GM19193 (cell line): ENCODE measurements around the gene UMAD1.

Experiments
- POLR2A ChIP-seq: IDR thresholded peaks from 4 replicates; pipeline ENCODE4 v1.6.1; 2011; ENCODE audit not compliant: insufficient read depth, insufficient read length; ENCODE audit errors: extremely low read depth

UMAD1 gene

DNA sequence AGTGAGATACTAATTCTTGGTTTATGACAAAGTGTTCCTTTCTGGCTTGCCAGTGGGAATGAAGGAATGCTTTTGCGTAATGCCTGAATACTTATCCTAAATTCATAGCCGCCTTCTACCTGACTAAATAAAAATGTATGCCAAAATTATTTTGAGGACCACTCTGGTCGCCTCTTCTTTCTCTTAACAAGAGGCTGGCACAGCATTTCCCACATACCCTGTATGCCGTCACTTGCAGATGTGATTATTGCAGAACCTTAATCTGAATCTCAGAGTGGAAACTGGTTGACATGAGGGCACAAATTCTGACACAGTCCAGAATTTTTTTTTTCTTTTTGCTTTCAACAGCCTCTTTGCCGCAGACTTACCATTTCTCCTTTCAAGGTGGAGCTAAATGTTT, 203.4 kb downstream of the UMAD1 start:
- TF ChIP-seq POLR2A = no peak

DNA sequence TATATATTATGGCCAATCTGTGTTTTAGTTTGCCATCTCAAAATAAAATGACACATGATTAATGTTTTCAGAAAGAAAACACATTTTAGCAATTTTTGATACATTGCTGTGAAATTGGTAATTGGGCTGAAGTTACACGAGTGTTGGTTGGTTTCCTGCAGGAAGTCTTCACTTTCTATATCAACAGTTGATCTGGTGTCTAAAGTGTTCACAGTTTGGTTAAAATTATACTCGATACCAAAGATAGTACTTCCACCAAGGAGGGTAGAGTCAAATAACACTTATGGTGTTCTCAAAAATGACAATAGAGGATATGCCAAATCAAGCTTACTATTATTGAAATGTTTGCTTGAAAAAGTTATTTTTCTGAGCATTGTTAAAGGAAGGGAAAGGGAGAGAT, 207.7 kb downstream of the UMAD1 start:
- no peak for TF ChIP-seq POLR2A

DNA sequence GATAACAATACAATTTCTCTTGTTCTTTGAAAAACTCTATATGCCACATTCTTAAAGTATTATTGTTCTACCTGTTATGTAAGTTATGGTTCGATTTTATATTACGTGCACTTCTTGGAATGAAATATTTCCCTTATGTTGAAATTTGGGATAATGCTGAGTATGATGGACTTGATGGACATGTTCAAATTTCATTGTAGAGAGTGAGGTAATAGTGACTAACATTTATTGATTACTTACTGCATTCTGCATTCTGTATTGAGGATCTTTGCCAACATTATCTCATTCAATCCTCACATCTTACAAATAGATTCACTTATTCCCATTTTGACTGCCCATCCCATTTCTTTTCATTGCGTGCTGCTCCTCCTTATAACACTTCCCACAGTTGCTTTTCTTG, 208.3 kb downstream of the UMAD1 start:
- no peak for TF ChIP-seq POLR2A

DNA sequence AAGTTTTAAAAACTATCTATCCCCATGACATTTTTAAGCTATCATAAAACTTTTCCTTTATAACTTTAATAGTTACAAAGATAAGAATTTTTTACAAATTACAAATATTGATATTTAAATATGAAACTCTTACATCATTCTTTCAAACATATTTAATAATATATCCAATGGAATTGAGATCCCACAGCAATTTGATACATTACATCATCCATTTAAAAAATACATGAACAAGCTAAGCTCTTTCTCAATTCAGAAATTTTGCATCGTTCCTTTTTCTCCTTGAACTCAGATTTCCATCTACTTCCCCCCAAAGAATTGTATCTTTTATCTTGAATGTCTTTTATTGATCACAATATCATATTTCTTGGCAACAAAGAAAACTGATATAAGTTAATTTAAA, 209.6 kb downstream of the UMAD1 start:
- no peak for TF ChIP-seq POLR2A

DNA sequence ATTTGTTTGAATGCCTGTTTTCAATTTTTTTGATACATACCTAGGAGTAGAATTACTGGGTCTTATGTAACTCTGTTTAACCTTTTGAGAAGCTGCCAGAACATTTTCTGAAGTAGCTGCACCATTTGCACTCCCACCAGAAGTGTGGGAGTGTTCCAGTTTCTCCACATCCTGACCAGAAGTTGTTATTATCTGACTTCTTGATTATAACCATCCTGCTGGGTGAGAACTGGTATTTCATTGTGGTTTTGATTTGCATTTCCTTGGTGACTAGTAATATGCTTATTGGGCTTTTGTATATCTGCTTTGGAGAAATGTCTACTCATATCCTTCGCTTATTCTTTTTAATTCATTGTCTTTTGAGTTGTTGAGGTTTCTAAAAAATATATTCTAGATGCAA, 210.8 kb downstream of the UMAD1 start:
- no peak for TF ChIP-seq POLR2A

DNA sequence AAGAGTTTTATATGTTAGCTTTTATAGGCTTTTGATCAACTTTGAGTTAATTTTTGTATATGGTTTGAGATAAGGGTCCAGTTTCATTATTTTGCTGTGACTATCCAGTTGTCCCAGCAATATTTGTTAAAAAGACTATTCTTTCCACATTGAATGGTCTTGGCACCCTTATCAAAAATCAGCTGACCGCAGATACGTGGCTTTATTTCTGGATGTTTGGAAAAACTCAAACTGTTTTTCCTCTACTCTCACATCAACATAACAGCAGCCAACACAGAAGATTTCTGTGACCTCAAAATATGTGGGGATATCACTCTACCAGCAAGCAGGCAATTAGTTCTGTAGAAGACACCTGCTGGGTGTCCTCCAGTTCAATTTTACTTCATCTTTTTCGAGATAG, 211.4 kb downstream of the UMAD1 start:
- TF ChIP-seq POLR2A = no peak

DNA sequence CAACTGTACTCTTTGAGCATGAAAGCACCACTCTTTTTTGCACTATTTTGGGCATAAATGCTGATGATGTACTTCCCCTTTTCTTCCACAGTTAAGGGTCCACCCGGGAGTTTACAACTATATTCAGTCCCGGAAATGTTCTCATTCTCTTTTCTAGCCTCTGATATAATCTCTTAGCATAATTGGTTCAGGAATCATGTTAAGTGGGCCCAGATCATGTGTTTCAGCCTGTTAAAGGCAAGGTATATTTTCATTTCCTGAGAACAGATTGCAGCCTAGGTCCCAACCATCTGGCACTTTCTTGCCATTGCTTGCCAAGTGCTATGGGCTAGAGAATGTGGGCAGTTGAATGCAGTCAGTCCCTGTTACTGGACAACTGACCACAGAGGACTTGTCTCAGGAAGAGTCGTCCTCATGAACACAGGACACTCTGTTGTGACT, 216.6 kb downstream of the UMAD1 start:
- TF ChIP-seq POLR2A = no peak

DNA sequence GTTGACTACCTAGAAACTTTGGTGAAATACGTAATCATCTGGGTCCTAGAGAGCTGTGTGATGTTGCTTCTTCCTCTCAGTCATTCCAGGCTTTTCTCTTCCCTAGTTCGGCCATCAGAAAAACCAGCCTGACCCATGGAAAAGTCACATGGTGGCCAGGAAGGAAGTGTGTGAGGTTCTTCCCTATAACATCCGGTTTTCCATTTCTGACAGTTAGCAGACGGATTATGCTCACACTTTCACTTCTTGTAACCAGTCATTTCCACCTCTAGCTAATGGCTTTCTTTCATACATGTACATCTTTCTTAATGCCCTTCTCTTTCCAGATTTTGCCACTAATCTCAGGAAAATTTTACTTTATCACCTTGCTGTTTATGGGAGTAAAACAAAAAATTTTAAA, 218.0 kb downstream of the UMAD1 start:
- no peak for TF ChIP-seq POLR2A

DNA sequence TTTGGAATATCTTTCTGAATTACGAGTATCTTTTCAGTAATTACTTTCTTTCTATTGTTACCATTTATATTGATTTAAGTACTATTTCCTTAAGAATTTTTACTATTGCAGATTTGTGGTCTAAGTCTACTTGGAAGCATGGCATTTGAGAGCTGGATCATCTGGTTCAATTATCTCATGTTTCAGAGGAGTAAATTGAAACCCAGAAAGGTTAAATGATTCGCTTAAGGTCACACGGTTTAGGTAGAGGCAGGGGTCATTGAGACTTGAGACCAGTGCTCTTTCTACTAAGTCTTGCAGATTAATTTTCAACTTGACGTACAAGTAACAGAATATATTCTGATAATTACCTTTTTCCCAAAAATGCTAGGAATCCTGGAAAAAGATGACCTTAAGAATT, 218.9 kb downstream of the UMAD1 start:
- no peak for TF ChIP-seq POLR2A

DNA sequence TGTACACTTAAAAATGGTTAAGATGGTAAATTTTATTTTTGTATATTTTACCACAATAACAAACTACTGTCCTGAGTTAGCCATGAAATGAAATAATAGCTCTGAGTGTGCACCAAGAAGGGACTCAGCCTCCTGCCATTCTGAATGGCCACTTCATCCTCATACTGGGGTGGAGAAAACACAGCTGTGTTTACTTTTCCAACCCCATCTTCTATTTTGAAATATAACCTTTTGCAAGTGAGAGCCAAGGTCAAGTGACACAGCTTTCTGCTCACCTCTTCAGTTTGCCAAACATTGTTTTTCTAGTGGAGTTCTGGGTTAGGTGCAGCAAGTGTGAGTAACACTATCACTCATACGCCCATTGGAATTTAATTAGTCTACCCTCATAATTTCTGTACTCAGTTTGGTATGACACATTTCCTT, 220.7 kb downstream of the UMAD1 start:
- TF ChIP-seq POLR2A = no peak

DNA sequence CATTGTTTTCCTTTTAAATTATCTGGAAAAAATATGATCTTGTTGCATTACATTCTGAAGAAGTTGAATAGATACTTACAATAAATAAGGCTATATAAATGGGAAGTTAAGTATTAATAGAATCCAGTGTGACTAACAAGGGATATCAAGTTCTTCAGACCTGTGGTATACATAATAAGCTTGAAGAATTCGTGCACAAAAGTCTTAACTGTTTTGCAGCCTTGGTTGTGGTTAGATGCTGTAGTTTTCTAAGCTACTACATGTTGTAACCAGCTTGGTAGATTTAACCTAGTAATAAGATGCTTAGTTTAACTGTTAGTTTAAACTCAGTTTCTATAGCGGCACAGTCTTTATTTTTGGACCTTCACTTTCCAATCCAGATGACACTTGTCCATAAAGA, 221.8 kb downstream of the UMAD1 start:
- TF ChIP-seq POLR2A = no peak

DNA sequence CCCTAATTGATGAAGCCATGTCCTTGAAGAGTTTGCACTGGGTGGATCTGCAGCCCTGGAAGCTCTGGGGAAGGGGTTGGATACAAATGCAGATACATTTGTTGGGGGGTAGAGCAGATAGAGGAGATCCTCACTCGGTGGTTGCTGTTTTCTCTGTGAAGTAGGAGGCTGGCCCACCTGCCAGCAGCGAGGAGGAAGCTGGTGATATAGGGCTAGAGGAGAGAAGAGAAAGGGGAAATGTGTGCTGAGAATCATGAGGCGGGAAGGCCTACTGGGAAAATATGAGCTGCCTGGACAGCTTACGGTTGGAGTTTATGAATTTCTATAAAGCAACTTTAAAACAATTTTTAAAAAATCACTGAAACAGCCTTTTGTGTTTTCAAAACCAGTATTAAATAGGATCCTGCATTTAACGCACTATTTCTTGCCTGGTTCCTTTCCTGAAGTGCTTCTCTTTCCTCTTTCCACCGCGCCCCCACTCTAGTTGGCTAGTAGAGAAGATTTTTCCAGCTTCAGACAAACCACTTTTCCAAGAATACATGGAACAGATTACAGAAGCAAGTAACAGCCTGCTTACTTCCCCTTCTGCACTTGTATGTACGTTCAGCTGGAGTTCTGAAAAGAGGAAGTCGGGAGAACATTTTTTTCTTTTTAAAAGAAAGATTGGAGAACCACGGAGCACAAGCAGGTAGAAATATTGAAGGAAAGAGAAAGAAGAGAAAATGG, 227.5 kb downstream of the UMAD1 start:
- TF ChIP-seq POLR2A = no peak

DNA sequence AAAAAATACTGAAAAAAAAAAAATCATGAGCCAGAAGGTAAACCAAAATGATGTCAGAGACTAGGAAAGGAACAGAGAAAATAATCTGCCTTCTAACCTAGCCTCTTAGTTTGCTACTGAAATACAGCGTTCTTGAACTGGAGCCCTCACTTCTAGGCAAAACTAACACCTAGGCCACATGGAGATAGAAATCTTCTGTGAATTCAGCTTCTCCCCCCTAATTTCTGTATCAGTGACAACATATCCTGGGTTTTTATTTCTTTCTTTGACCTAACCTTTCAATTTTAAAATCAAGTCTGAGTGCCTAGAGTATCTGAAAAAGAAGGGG, 228.0 kb downstream of the UMAD1 start:
- TF ChIP-seq POLR2A = no peak

DNA sequence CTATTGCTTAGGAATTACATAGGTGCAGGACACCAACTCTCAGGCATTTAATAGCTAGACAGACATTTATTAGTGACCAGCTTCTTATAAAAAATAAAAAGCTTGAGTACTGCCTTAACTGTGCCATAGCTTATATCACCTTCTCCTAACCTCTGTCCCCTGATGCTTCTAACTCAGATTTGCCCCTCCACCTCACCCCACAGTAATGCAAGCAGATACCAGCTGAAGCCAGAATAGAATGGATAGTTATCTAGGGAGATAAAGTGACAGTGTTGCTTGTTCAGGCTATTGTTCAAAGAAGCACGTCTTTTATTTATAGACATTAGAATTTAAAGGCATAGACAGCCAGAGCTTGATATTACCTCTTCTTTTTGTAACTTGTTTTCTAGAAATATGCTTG, 228.5 kb downstream of the UMAD1 start:
- no peak for TF ChIP-seq POLR2A

DNA sequence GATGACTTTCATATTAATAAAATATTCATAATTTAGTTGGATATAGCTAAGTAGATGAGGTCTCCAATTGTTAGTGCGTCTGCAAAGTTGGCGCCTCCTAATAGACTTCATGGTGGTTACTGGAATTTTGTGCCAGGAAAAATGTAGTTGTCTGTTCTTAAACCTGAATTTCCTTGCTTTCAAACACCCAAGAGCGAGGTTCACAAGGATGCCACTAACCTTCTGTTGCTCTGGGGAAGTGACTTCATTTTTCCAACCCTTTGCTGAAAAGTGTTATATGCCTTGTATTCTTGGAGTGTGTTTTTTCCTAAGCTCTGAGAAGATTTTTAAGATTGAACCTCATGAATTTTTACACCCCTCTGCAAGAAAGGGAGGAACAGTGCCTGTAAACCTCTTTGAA, 229.1 kb downstream of the UMAD1 start:
- TF ChIP-seq POLR2A = no peak

DNA sequence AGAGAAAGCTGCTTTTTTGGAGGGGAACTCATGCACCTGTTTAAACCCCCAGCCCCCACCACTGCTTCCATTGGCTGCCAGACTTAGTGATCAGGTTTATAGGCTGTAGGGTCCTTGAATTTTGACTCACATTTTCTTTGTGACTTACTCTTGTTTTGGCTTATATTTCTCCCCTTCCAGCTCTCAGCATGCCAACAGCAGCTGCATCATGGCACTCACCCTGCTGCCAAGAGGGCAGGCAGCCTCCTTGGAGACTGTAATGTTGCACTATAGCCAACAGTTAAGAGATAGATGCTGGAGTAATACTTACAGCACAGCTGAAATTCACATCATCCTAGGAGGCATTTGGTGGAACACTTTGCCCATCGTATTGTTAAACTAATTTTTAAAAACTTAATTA, 230.0 kb downstream of the UMAD1 start:
- TF ChIP-seq POLR2A = no peak

DNA sequence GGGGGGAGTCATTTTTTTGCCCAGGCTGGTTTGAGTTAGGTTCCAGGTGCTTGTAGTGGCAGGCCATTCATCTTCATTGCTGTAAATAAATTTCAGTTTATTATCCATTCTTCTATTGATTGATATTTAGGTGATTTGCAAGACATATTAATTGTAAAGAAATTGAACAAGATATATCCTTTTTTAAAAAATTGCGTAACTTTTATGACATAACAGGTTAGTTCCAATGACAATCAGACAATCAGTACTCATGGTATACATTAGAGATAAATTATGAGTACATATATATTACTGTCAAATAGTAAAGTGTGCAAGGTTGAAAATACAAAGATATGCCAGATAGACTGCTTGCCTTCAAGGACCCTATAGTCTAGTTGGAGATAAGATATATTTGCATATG, 235.9 kb downstream of the UMAD1 start:
- no peak for TF ChIP-seq POLR2A

DNA sequence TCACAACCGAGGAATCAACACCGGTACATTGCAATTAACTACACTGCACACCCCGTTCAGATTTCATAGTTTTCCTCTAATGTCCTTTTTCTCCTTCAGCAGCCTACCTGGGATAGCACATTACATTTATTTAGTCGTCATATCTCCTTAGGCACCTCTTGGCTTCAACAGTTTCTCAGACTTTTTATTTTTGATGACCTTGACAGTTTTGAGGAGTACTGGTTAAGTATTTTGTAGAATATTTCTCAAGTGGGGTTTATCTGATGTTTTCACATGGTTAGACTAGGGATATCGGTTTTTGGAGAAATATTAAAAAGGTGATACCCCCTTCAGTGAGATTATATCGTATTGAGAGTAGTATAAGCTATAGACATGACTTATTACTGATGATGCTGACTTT, 241.0 kb downstream of the UMAD1 start:
- TF ChIP-seq POLR2A = no peak

DNA sequence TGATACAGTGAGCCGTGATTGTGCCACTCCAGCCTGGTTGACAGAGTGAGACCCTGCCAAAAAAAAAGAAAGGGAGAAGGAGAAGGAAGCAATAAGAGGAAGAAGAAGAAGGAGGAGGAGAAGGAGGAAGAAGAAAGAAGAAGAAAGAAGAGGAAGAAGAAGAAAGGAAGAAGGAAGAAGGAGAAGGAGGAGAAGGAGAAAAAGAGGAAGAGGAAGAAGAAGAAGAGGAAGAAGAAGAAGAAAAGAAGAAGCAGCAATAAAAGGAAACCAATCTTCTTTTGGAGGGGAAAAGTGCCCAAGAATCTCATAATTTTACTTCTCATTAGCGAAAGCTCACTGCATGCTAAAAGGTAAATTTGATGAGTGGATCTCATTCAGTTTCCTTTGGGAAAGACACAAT, 242.3 kb downstream of the UMAD1 start:
- TF ChIP-seq POLR2A = no peak
